Retinal pigment epithelial cell (primary cell): ENCODE results near the gene VPS13D.

Source experiments
- DNase-seq: peaks from one replicate; pipeline ENCODE4 v3.0.0-alpha.2; 2010; ENCODE audit warnings: low read depth
- H3K4me3 ChIP-seq: 2 replicates; pipeline ENCODE4 v1.5.1; 2011; ENCODE audit warnings: mild to moderate bottlenecking, low read length, control low read depth, moderate library complexity
- TF ChIP-seq, protein P1 (sequence below): conservative IDR thresholded peaks from 2 replicates; pipeline ENCODE4 v1.5.1; 2011; ENCODE audit warnings: low read depth, low read length, control low read depth, inconsistent platforms

VPS13D gene

GRCh38 chr1:12486401-12487005, 256.7 kb downstream of the VPS13D start:
- H3K4me3 ChIP-seq: no peak overlapping the region
- TF ChIP-seq, protein P1, sequence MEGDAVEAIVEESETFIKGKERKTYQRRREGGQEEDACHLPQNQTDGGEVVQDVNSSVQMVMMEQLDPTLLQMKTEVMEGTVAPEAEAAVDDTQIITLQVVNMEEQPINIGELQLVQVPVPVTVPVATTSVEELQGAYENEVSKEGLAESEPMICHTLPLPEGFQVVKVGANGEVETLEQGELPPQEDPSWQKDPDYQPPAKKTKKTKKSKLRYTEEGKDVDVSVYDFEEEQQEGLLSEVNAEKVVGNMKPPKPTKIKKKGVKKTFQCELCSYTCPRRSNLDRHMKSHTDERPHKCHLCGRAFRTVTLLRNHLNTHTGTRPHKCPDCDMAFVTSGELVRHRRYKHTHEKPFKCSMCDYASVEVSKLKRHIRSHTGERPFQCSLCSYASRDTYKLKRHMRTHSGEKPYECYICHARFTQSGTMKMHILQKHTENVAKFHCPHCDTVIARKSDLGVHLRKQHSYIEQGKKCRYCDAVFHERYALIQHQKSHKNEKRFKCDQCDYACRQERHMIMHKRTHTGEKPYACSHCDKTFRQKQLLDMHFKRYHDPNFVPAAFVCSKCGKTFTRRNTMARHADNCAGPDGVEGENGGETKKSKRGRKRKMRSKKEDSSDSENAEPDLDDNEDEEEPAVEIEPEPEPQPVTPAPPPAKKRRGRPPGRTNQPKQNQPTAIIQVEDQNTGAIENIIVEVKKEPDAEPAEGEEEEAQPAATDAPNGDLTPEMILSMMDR: no peak
- DNase-seq: no peak

DNA sequence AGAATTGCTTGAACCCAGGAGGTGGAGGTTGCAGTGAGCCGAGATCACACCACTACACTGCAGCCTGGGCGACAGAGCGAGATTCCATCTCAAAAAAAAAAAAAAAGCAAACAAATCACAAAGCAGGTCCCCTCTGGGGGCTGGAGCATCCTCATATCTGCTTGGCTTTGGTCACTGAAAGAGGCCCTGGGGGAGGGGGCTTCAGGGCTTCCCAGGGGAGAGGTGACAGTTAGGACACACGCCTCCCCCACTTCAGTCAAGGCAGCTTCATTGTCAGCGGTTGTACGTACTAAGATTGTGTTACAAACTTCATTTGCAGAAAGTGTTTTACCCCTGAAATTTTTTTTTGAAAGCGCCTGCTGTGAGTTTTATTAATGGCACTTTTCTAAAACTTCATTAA, 257.7 kb downstream of the VPS13D start:
- no peak overlapping the region for H3K4me3 ChIP-seq
- TF ChIP-seq, protein P1: no peak
- DNase-seq: no peak

- H3K4me3 ChIP-seq: no peak overlapping the region
- TF ChIP-seq, protein P1: no peak
- peak; percentile 92 for DNase-seq
Observed at GRCh38 chr1:12488666-12489354, 259.0 kb downstream of the VPS13D start.

GRCh38 chr1:12490532-12491142, 260.8 kb downstream of the VPS13D start:
- TF ChIP-seq, protein P1: no peak
- H3K4me3 ChIP-seq: no peak overlapping the region

DNA sequence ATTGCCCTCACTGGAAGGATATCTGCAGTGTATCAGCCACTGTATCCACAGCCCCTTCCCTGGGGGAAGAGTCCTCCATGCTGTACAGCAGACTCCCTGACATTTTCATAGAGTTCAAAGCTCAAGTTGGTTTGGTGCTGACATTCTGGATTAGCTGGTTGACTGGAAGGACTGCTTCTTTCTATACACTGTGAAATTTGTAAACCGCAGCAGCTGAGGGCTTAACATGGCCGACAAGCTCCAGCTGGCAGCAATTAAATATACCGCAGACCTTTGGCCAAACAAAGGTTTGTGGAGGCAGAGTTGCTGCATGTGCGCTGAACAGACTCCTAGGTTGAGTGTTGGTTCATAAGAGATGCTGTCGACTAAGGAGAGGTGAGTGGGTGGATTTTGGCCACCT, 261.8 kb downstream of the VPS13D start:
- TF ChIP-seq, protein P1: no peak
- DNase-seq: no peak
- no peak overlapping the region for H3K4me3 ChIP-seq

More at GRCh38 chr1:12490532-12491142, 260.8 kb downstream of the VPS13D start:
- no peak for DNase-seq

- DNase-seq: no peak
- TF ChIP-seq, protein P1: no peak
- no peak overlapping the region for H3K4me3 ChIP-seq
Observed at GRCh38 chr1:12495725-12496124, 265.9 kb downstream of the VPS13D start.
